ENCODE results near the gene OPRD1. TPM values are rescaled to one million over a fixed set of nuclear protein-coding genes. Genes with fewer than 3 reads are reported as not detected.

OPRD1 gene
- total and polyA plus RNA-seq, 2 donors (not counting 1 experiment from before 2014, with no cell fraction given): not detected

DNA sequence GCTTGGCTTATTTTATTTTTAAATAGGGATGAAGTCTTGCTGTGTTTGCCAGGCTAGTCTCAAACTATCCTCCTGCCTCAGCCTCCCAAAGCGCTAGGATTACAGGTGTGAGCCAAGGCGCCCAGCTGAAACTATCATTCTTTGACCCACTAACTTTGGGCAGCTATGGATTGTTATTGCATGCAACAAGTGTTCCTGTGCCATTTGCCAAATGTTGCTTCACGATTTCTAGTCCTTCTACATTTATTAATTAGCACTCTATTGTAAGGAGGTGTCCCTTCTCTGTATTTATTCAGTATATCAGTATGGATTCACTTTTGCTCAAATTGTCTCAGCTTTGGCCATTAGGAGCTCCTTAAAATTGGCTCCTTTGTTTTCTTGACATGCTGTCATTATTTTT, 38.9 kb upstream of the OPRD1 start:
- no peaks in the 10 kb centered on the region for H3K79me2 ChIP-seq (ENCODE audit: control insufficient read depth, insufficient read depth, low read length)
- Mint-ChIP-seq H3K4me1 (peaks cover 13% of the 10 kb centered on the region), H3K4me3 (no peak overlapping the region), H3K27ac (no peak overlapping the region), H3K27me3 (no peaks in the 10 kb centered on the region), H3K9me3 (ENCODE audit: insufficient read depth) (no peaks in the 10 kb centered on the region)
- TF ChIP-seq EZH2 (IDR thresholded peaks at IDR 0.05; ENCODE audit: borderline replicate concordance, insufficient read depth, low read depth, low read length, poor library complexity, severe bottlenecking) (no peak), CTCF (IDR thresholded peaks at IDR 0.05) (no peak)
- no peak overlapping the region for H3K9ac ChIP-seq (ENCODE audit: low read length)
- CTCF ChIA-PET: interaction anchor here (1.6 to 5.5 kb wide), 2 partner anchors 12 to 36 kb away, joined by 4 to 42 read pairs; partner anchors contain the start of gene YTHDF2
- peaks cover 7 to 15% of the 10 kb centered on the region in 2 donors for H3K4me1 ChIP-seq (ENCODE audit: control insufficient read depth in 2 of 2, insufficient read depth in 2 of 2, low read length in 2 of 2)
- H3K27me3 ChIP-seq (replicated peaks in 1 of 4; ENCODE audit: control extremely low read depth in 1 of 4, control insufficient read depth in 3 of 4, insufficient read depth in 4 of 4, low read length in 3 of 4): no peaks in the 10 kb centered on the region
- no peak overlapping the region for H3K4me3 ChIP-seq (ENCODE audit: control extremely low read depth in 1 of 5, extremely low read depth in 1 of 5, insufficient read depth in 1 of 5, low read depth in 2 of 5, low read length in 4 of 5)
- peaks cover 0 to 14% of the 10 kb centered on the region in 2 experiments for H3K36me3 ChIP-seq (replicated peaks in 1 of 2; ENCODE audit: control extremely low read depth in 1 of 2, control insufficient read depth in 1 of 2, extremely low read depth in 1 of 2, insufficient read depth in 2 of 2, low read length in 1 of 2)
- H2AFZ ChIP-seq (ENCODE audit: insufficient read depth, low read depth, low read length, poor library complexity, severe bottlenecking): no peak overlapping the region
- ATAC-seq (ENCODE audit: low read depth): no peak
- no peak for DNase-seq
- no peak overlapping the region for H3K4me2 ChIP-seq (replicated peaks; ENCODE audit: low read depth, low read length, poor library complexity, severe bottlenecking)
- H4K20me1 ChIP-seq (ENCODE audit: control insufficient read depth, insufficient read depth, low read length, poor library complexity, severe bottlenecking): no peaks in the 10 kb centered on the region
- H3K9me3 ChIP-seq (ENCODE audit: control extremely low read depth in 1 of 3, control insufficient read depth in 2 of 3, insufficient read depth in 1 of 3, low read length in 2 of 3): no peaks in the 10 kb centered on the region
- intact Hi-C loops (cut with micrococcal nuclease): no loop called here
- no CpG with 5 or more reads among the region's 3 CpGs for WGBS (ENCODE audit: insufficient coverage)
- H3K27ac ChIP-seq (ENCODE audit: low read length in 2 of 2): no peak overlapping the region
- POLR2A ChIA-PET: interaction anchor here (0.6 kb wide), 1 partner anchor 146 kb away, joined by 6 read pairs; no protein-coding TSS in a partner anchor

GRCh38 chr1:28775121-28775942, 36.6 kb upstream of the OPRD1 start:
- Mint-ChIP-seq H3K9me3 (ENCODE audit: insufficient read depth) (no peaks in the 10 kb centered on the region), H3K27ac (peak overlapping the region; percentile 87), H3K27me3 (no peaks in the 10 kb centered on the region), H3K4me1 (peaks cover 11% of the 10 kb centered on the region), H3K4me3 (peak overlapping the region; percentile 90)
- H3K79me2 ChIP-seq (ENCODE audit: control insufficient read depth, insufficient read depth, low read length): no peaks in the 10 kb centered on the region
- H3K9me3 ChIP-seq (ENCODE audit: control extremely low read depth in 1 of 3, control insufficient read depth in 2 of 3, insufficient read depth in 1 of 3, low read length in 2 of 3): no peaks in the 10 kb centered on the region
- intact Hi-C loops (cut with micrococcal nuclease): no loop called here
- H2AFZ ChIP-seq (ENCODE audit: insufficient read depth, low read depth, low read length, poor library complexity, severe bottlenecking): peak overlapping the region; percentile 89
- H4K20me1 ChIP-seq (ENCODE audit: control insufficient read depth, insufficient read depth, low read length, poor library complexity, severe bottlenecking): no peaks in the 10 kb centered on the region
- peaks cover 7 to 15% of the 10 kb centered on the region in 2 donors for H3K4me1 ChIP-seq (ENCODE audit: control insufficient read depth in 2 of 2, insufficient read depth in 2 of 2, low read length in 2 of 2)
- ChIA-PET CTCF (interaction anchor here (0.7 to 5.5 kb wide), 9 partner anchors 10 to 427 kb away, joined by 3 to 42 read pairs (median 6); partner anchors contain the start of gene YTHDF2), POLR2A (interaction anchor here (0.6 to 1.6 kb wide), 9 partner anchors 10 to 271 kb away, joined by 3 to 7 read pairs (median 3); partner anchors contain the start of genes RNU11 and YTHDF2)
- WGBS (ENCODE audit: insufficient coverage): 12% methylated on average over 35 of the region's 39 CpGs
- DNase-seq (peak; percentile 79), ATAC-seq (ENCODE audit: low read depth) (peak; percentile 95)
- peak overlapping the region; percentile 77 for H3K4me2 ChIP-seq (replicated peaks; ENCODE audit: low read depth, low read length, poor library complexity, severe bottlenecking)
- H3K27ac ChIP-seq (ENCODE audit: low read length in 2 of 2): peak overlapping the region; percentile 51 to 59
- peak overlapping the region; percentile 65 for H3K9ac ChIP-seq (ENCODE audit: low read length)
- TF ChIP-seq CTCF (IDR thresholded peaks at IDR 0.05): no peak
- TF ChIP-seq EZH2 (IDR thresholded peaks at IDR 0.05; ENCODE audit: borderline replicate concordance, insufficient read depth, low read depth, low read length, poor library complexity, severe bottlenecking): no peak
- H3K4me3 ChIP-seq (ENCODE audit: control extremely low read depth in 1 of 5, extremely low read depth in 1 of 5, insufficient read depth in 1 of 5, low read depth in 2 of 5, low read length in 4 of 5): peak overlapping the region; percentile 58 to 77 (median 63)
- peaks cover 0 to 5% of the 10 kb centered on the region in 2 experiments for H3K36me3 ChIP-seq (replicated peaks in 1 of 2; ENCODE audit: control extremely low read depth in 1 of 2, control insufficient read depth in 1 of 2, extremely low read depth in 1 of 2, insufficient read depth in 2 of 2, low read length in 1 of 2)
- H3K27me3 ChIP-seq (replicated peaks in 1 of 4; ENCODE audit: control extremely low read depth in 1 of 4, control insufficient read depth in 3 of 4, insufficient read depth in 4 of 4, low read length in 3 of 4): no peaks in the 10 kb centered on the region

Data from B cell (primary cell).